K562 (cell line): ENCODE data around the gene PKHD1.
A peak's percentile ranks its signal among the peaks of the same experiment; 100 is the strongest.

Experiments used
- ERF ChIP-seq: fragments of 450-650 bp; formaldehyde crosslinking; IDR thresholded peaks from 2 replicates; pipeline ENCODE4 v1.4.0; 2020; ENCODE audit warnings: mild to moderate bottlenecking, mixed read lengths
- ETV5 ChIP-seq: sonication (generic); formaldehyde crosslinking; IDR thresholded peaks from 2 replicates; pipeline ENCODE4 v1.4.0; 2020; ENCODE audit warnings: low read depth, mild to moderate bottlenecking, missing genetic modification reagents
- FOXK2 ChIP-seq, 2 experiments: fragments of 450-650 bp; IDR thresholded peaks in 1 of 2; conservative IDR thresholded peaks in 1 of 2; 2 replicates each; pipeline ENCODE4 v1.6.1; 2016; ENCODE audit warnings: low read depth in 2 of 2, mild to moderate bottlenecking in 1 of 2
- HMGN3 ChIP-seq: IDR thresholded peaks from 2 replicates; pipeline ENCODE4 v1.6.1; 2011; ENCODE audit warnings: borderline replicate concordance, low read depth, mild to moderate bottlenecking, mixed read lengths, low read length; ENCODE audit not compliant: insufficient read length; ENCODE audit errors: extremely low read depth
- USF1 ChIP-seq: sonication (generic); formaldehyde crosslinking; IDR thresholded peaks from 2 replicates; pipeline ENCODE4 v1.9.0; 2022; ENCODE audit warnings: mild to moderate bottlenecking, missing genetic modification reagents
- USF2 ChIP-seq: sonication (generic); formaldehyde crosslinking; IDR thresholded peaks from 2 replicates; pipeline ENCODE4 v1.5.0; 2020; ENCODE audit warnings: missing genetic modification reagents
- ZNF324 ChIP-seq: fragments of 250-450 bp; sonication (Bioruptor Pico); IDR thresholded peaks from 2 replicates; pipeline ENCODE4 v1.4.0; 2020; ENCODE audit warnings: mild to moderate bottlenecking

GRCh38 chr6:51660767-51661166 lies 426.6 kb downstream of the PKHD1 start:
- TF ChIP-seq ERF (CRISPR knock-in tag) (no peak), USF1 (CRISPR knock-in tag) (no peak), FOXK2 (conservative IDR thresholded peaks at IDR 0.05 in 1 of 2, IDR thresholded peaks at IDR 0.05 in 1 of 2; ENCODE audit: low read depth in 2 of 2) (no peak), USF2 (CRISPR knock-in tag) (0 out of 2 replicates have a peak, but pooled peaks have one; percentile 13), ZNF324 (CRISPR knock-in tag) (no peak), HMGN3 (no peak), ETV5 (no peak)
